Measurements from ENCODE around the gene FCHO2. TPM values are rescaled to one million over a fixed set of nuclear protein-coding genes. Genes with fewer than 3 reads are reported as not detected.
"Not testable (repeated sequence)": the region's sequence is repeated elsewhere in the genome, so short reads cannot be mapped to it uniquely, and the experiment has no call there.

FCHO2 gene
- total RNA-seq, 6 experiments from 2014 or later, result 16.6 to 24.8 (median 19.2) TPM

DNA sequence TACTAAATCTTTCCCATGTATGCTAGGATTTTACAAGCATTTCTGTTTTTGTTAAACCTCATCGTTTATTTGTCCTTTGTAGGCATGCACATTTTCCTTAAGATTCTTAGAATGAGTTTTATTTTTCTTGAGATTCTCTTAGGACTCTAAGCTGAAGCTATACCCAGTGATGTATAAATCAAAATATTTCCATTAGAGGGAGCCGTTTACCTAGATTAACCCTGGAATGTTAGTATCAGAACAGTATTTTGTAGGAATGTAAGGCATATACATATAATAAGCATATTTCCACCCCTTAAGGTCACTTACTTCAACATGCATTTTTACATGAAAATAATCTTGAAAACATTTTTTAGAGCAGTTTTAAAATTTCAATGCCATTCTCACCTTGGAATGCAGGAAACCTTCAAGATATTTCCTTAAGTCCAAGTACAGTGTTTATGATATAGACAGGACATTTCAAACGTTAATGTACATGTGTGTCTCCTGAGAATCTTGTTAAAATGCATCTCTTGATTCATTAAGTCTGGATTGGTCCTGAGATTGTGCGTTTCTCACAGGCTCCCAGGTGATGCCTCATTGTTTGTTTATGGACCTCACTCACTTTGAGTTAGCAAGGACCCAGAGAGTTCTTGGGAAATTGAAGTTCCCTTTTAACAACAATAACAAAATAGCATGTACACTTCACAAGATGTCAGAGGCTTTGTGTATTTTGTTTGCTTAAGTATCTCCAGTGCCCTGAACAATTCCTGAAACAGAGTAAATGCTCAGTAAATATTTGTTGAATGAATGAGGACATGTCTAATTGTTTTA, 34.9 kb upstream of the FCHO2 start:
- Mint-ChIP-seq H3K9me3 (peaks cover 2% of the 10 kb centered on the region), H3K27me3 (ENCODE audit: insufficient read depth) (no peaks in the 10 kb centered on the region; the same call in 1 of the 2 replicates), H3K36me3 (ENCODE audit: low read depth) (peaks cover under 1% of the 10 kb centered on the region), H3K4me3 (no peak overlapping the region), H3K27ac (no peak overlapping the region), H3K4me1 (ENCODE audit: low read depth) (peaks cover 15% of the 10 kb centered on the region)
- DNase-seq, result peak; percentile 27
- TF ChIP-seq, protein P1, sequence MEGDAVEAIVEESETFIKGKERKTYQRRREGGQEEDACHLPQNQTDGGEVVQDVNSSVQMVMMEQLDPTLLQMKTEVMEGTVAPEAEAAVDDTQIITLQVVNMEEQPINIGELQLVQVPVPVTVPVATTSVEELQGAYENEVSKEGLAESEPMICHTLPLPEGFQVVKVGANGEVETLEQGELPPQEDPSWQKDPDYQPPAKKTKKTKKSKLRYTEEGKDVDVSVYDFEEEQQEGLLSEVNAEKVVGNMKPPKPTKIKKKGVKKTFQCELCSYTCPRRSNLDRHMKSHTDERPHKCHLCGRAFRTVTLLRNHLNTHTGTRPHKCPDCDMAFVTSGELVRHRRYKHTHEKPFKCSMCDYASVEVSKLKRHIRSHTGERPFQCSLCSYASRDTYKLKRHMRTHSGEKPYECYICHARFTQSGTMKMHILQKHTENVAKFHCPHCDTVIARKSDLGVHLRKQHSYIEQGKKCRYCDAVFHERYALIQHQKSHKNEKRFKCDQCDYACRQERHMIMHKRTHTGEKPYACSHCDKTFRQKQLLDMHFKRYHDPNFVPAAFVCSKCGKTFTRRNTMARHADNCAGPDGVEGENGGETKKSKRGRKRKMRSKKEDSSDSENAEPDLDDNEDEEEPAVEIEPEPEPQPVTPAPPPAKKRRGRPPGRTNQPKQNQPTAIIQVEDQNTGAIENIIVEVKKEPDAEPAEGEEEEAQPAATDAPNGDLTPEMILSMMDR (IDR thresholded peaks at IDR 0.05), result peak; percentile 71

GRCh38 chr5:72921886-72922285, 34.0 kb upstream of the FCHO2 start:
- no peak overlapping the region for H3K27ac Mint-ChIP-seq
- DNase-seq, result no peak
- peaks cover 8% of the 10 kb centered on the region for H3K36me3 Mint-ChIP-seq (ENCODE audit: low read depth)
- peaks cover 8% of the 10 kb centered on the region for H3K9me3 Mint-ChIP-seq
- H3K27me3 Mint-ChIP-seq (ENCODE audit: insufficient read depth), result no peaks in the 10 kb centered on the region; the same call in 1 of the 2 replicates
- no peak overlapping the region for H3K4me3 Mint-ChIP-seq
- H3K4me1 Mint-ChIP-seq (ENCODE audit: low read depth), result peaks cover 15% of the 10 kb centered on the region
- TF ChIP-seq, protein P1 (IDR thresholded peaks at IDR 0.05), result no peak

DNA sequence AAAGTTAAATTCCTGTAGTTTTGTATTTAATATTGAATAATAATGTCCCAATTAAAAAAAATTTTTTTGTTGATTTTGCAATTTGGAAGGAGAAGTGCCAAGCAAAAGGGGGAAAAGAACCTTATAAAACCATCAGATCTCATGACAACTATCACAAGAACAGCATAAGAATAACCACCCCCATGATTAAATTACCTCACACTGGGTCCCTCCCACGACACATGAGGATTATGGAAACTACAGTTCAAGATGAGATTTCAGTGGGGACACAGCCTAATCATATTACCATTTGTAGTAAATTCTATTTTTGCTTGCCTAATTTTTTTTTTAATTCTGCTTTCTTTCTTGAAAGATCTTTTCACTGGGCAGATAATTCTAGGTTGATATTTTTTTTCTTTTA, 33.4 kb upstream of the FCHO2 start:
- H3K9me3 Mint-ChIP-seq, result peaks cover 8% of the 10 kb centered on the region
- TF ChIP-seq, protein P1 (IDR thresholded peaks at IDR 0.05), result no peak
- peaks cover 15% of the 10 kb centered on the region for H3K4me1 Mint-ChIP-seq (ENCODE audit: low read depth)
- peaks cover 8% of the 10 kb centered on the region for H3K36me3 Mint-ChIP-seq (ENCODE audit: low read depth)
- no peak overlapping the region for H3K27ac Mint-ChIP-seq
- no peak for DNase-seq
- no peak overlapping the region for H3K4me3 Mint-ChIP-seq
- H3K27me3 Mint-ChIP-seq (ENCODE audit: insufficient read depth), result no peaks in the 10 kb centered on the region; the same call in 1 of the 2 replicates

GRCh38 chr5:72925336-72926010, 30.4 kb upstream of the FCHO2 start:
- TF ChIP-seq, protein P1 (IDR thresholded peaks at IDR 0.05), result no peak
- Mint-ChIP-seq H3K36me3 (ENCODE audit: low read depth) (peaks cover 8% of the 10 kb centered on the region), H3K27ac (no peak overlapping the region), H3K27me3 (ENCODE audit: insufficient read depth) (peaks cover 3% of the 10 kb centered on the region), H3K9me3 (peaks cover 8% of the 10 kb centered on the region), H3K4me1 (ENCODE audit: low read depth) (peaks cover 13% of the 10 kb centered on the region), H3K4me3 (no peak overlapping the region)
- DNase-seq, result no peak

DNA sequence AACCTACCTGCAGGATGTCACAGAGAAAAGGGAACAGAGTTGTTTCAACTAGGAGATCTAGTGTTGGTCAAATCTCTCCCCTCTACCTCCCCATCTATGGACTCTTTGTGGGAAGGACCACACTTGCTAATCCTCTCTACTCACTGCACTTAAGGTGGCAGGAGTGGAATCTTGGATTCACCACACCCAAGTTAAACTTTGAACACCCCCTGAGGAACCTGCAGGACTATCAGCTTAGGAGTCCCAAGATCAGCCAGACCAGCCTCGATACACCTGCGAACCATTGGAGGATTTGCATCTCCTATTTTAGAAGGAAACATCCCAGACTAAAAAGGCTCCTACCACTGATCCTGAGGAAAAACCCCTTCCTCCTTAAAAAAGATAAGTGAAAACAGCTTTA, 23.2 kb upstream of the FCHO2 start:
- not testable (repeated sequence) for H3K4me3 Mint-ChIP-seq; DNase-seq; H3K9me3 Mint-ChIP-seq; H3K27ac Mint-ChIP-seq; H3K36me3 Mint-ChIP-seq (ENCODE audit: low read depth); H3K4me1 Mint-ChIP-seq (ENCODE audit: low read depth)
- peaks cover 11% of the 10 kb centered on the region for H3K27me3 Mint-ChIP-seq (ENCODE audit: insufficient read depth)

DNA sequence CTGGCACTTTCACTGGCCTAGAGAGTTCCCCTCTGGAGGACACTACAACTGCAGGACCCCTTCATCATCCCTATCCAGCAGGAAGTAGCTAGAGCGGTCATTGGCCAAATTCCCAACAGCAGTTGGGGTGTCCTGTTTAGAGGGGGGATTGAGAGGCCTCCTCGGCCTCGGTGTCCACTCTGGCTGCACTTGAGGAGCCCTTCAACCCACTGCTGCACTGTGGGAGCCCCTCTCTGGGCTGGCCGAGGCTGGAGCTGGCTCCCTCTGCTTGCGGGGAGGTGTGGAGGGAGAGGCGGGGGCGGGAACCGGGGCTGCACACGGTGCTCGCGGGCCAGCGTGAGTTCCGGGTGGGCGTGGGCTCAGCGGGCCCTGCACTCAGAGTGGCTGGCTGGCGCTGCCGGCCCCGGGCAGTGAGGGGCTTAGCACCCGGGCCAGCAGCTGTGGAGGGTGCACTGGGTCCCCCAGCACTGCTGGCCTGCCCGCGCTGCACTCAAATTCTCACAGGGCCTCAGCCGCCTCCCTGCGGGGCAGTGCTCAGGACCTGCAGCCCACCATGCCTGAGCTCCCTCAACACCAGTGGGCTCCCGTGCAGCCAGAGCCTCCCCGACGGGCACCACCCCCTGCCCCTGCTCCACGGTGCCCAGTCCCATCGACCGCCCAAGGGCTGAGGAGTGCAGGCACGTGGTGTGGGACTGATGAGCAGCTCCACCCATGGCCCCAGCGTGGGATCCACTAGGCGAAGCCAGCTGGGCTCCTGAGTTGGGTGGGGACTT, 20.7 kb upstream of the FCHO2 start:
- H3K36me3 Mint-ChIP-seq (ENCODE audit: low read depth); H3K9me3 Mint-ChIP-seq; H3K27ac Mint-ChIP-seq; H3K4me3 Mint-ChIP-seq; DNase-seq: not testable (repeated sequence)
- Mint-ChIP-seq H3K27me3 (ENCODE audit: insufficient read depth) (peaks cover 11% of the 10 kb centered on the region), H3K4me1 (ENCODE audit: low read depth) (peaks cover 15% of the 10 kb centered on the region)
